Activated T-helper 9 cell treated with anti-CD3 and anti-CD28 coated beads, Interleukin-2, amount 50 U/mL, for 16 hours (primary cell): ENCODE data around the gene KRT33B.
"Not testable (repeated sequence)": the region's sequence is repeated elsewhere in the genome, so short reads cannot be mapped to it uniquely, and the experiment has no call there.

ENCODE experiments used
- DNase-seq: peaks from one replicate; pipeline ENCODE4 v3.0.0-alpha.2; 2020; ENCODE audit warnings: low read depth

The KRT33B gene

GRCh38 chr17:41369713-41370112 lies at the start of gene KRT33B:
Gene KRT33B (minus strand): TSS chr17:41369813. CDS start chr17:41369750, 63 bp downstream.
- no peak for DNase-seq

GRCh38 chr17:41418116-41418860 lies 48.7 kb upstream of the KRT33B start:
- no peak for DNase-seq

DNA sequence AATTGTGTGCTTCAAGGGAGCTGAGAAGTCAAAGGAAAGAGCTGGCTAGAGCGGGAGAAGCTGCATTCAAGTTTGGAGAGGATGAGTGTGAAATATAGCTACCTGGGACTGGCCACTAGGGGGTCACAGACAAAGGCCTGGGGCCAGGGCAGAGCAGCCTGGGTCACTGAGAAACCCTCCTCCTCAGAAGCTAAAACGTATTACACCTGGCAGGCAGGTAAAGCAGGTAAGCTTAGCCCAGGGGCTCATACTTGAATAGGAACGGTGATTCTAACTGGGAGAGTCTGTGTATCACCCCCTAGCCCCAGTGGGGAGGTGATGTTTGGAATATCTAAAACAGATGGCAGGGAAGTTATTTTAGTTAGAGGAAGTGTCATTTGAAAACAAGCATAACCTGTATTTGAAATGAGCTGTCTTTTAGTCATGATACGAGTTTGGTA lies 48.0 kb upstream of the KRT33B start:
- DNase-seq: no peak

DNA sequence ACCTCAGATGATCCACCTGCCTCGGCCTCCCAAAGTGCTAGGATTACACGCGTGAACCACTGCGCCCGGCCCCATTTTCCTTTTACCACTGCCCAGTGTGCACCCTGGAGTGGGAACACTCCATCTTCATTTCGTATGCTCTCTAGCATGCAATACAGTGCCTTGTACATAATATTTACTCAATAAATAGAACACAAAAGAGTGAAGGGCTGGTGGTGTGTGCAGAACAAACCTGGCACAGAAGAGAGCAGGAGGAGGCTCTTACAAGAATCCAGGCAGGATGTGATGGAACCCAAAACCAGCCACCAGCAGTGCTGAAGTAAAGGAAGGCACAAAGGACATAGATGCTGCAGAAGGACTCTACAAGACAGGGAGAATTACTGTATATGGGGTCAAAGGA lies 47.5 kb upstream of the KRT33B start:
- DNase-seq: no peak

DNA sequence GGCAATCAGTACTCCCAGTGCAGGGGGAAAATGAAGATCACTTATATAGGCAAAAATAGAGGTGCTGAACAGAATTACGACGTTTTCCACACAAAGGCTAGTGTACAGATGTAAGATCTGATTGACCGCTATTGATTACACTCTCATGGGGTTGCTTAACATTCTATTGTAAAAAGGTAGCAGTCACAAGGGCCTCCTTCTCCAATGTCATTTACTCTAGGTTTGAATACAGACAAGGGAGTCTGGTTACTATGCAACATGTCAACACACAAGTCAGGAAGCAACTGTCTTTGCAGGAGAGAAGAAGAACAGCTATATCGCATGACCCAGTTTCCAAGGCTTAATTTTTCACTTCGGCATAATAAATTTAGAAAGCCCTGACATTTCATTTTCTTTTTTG lies 46.9 kb upstream of the KRT33B start:
- no peak for DNase-seq

DNA sequence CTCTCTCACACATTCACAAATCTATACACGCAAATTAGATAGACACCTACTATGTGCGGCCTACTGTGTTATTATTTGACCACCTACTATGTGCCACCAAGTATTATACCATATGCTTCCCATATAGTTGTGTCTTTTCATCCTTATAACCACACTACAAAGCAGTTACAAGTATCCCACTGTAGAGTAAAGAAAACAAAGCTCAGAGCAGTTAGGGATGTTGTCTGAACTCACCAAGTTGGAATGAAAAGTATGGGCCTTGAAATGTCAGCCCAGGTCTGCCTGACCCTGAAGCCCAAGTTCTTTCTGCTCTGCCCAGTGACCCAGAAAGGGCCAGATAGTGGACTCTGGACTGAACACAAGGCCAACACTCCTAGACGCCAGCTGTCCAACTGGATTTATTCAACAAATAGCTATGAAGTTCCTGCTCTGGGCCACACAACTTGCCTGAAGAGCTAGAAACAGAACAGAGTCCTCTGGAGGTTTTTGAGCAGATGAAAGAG lies 46.3 kb upstream of the KRT33B start:
- DNase-seq: no peak

GRCh38 chr17:41415411-41415810 lies 45.8 kb upstream of the KRT33B start:
- DNase-seq: no peak

DNA sequence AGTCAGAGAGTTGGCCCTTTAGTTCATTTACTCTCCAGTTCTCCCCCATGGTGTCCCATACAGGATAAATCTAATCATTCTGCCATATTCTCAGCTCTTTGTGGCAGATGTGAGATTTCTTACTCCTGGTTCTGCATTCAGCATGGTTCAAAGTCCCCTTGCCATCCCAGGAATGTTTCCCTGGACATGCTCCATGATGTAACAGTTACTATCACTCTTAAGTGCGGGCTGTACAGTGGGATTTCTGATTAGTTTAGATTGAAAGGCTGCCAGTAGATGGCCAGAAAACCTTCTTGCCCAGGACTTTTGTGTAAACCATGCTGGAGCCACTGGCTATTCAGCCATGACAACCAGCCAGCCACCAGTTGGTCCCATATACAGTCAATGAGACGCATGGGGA lies 44.4 kb upstream of the KRT33B start:
- DNase-seq: no peak

- no peak for DNase-seq
Measured at GRCh38 chr17:41413353-41413957, 43.8 kb upstream of the KRT33B start.

DNA sequence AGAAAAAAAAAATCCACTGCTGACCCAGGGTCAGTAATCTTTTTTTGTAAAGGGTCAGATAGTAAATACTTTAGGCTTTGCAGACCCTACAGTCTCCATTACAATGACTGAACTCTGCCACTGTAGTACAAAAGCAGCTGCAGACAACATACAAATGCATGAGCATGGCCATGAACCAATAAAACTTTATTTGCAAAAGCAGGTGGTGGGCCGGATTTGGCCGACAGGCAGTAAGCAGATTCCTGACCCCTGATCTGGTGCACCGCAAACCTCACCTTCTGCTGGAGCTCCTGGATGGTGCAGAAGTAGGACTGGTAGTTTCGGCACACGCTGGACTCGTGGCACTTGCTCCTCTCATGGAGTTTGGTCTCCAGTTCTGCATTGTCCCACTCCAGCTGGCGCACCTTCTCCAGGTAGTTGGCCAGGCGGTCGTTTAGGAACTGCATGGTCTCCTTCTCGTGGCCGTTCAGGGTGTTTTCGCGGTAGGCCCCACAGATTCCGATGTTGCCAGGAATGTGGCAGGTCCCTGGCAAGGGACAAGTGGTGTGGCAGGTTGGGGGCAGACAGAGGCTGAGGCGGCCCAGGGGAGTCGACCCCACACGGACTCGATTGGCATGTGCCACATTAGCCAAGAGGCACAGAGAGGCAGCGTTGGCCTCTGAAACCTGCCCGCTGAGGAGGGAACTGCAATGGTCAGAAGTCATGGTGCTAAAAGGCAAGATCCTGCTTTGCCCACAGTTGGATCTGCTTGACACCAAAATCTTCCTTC lies 41.6 kb upstream of the KRT33B start:
- no peak for DNase-seq

- no peak for DNase-seq
Measured at GRCh38 chr17:41407226-41407625, 37.6 kb upstream of the KRT33B start.

GRCh38 chr17:41406205-41406604 lies 36.6 kb upstream of the KRT33B start:
- no peak for DNase-seq

- peak; percentile 31 for DNase-seq
Measured at GRCh38 chr17:41404024-41404671, 34.5 kb upstream of the KRT33B start.

GRCh38 chr17:41403404-41404023 lies 33.9 kb upstream of the KRT33B start:
- DNase-seq: no peak

- no peak for DNase-seq
Measured at GRCh38 chr17:41402161-41402560, 32.5 kb upstream of the KRT33B start.

GRCh38 chr17:41396996-41397660 lies 27.5 kb upstream of the KRT33B start, which contains the start of gene KRT31:
Gene KRT31 (minus strand): TSS chr17:41397608. CDS start chr17:41397539, 69 bp downstream.
- DNase-seq: no peak

DNA sequence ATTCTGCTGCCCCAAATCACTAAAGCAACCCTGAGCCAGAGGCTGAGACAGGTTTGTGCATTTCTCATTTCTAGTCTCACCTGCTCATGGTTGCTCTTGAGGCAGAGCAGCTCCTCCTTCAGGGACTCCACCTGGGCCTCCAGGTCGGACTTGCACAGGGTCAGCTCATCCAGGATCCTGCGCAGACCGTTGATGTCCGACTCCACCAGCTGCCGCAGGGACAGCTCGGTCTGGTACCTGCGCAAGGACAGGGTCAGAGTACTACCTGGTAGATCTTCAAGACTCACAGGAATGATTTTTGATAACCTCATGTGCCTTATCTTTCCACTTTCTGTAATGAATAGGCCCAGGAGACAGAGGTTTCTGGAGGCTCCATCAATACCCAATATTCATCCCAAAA lies 26.7 kb upstream of the KRT33B start:
- no peak for DNase-seq

- no peak for DNase-seq
Measured at GRCh38 chr17:41395611-41396010, 26.0 kb upstream of the KRT33B start.

DNA sequence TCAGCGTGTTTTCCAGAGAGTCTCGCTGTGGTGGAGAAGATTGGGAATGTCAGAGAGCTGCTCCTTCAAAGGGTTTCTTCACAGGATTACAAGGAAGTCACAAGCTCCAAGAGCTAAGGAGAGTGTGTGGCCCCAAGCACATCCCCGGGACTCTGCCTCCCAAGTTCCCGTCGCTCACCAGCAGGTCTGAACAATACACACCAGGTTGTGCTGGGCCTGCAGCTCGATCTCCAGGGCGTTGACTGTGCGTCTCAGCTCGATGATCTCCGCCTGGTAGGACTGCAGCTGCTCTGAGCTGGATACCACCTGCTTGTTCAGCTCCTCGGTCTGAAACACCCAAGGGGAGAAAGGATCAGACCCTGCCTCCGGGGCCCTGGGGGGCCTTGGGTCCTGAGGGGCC lies 25.4 kb upstream of the KRT33B start:
- DNase-seq: not testable (repeated sequence)

- no peak for DNase-seq
Measured at GRCh38 chr17:41394254-41394996, 24.8 kb upstream of the KRT33B start.
